HG03066 (cell line): Measurements from ENCODE around the gene KCNJ10.

Source experiments
- ATAC-seq: cut with Tn5 transposase; IDR thresholded peaks from one replicate; pipeline ENCODE4 v1.9.1; 2021; ENCODE audit warnings: low read depth; ENCODE audit not compliant: unreplicated experiment

Gene KCNJ10

DNA sequence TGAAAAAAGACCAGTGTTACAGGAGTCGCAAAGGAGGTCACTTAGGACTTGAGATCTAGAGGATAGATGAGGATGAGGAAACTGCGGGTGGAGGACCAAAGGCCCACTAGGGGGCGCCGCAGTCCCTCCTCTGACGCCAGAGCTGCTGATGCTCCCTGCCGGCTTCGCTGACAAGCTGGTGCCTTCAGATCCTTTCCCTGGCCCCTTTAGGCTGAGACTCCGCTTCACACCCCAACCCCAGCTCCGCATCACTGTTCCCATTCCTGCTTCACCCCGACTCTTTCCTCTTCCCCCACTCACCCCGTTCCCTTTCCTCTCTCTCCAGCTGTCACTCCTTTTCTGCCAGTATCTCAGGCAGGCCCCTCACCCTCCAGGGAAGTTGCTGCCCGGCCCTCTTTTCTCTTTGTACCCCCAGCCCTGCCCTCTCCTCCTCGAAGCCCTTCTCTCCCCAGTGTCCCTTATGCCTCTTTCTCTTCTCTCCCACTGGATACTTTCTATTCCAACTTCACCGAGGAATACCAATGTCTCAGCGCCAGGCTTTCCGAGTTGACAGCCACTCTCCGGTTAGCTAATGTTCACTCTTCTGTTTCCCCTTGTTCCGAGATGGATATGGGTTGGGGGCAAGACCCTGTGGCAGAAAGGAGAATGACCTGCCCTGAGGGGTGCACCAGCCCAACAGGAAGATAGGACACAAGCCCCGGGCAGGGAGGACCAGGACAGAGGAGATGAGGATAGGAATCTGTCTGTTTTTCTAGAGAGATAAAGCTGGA is 15.9 kb upstream of the KCNJ10 start:
- ATAC-seq: no peak

DNA sequence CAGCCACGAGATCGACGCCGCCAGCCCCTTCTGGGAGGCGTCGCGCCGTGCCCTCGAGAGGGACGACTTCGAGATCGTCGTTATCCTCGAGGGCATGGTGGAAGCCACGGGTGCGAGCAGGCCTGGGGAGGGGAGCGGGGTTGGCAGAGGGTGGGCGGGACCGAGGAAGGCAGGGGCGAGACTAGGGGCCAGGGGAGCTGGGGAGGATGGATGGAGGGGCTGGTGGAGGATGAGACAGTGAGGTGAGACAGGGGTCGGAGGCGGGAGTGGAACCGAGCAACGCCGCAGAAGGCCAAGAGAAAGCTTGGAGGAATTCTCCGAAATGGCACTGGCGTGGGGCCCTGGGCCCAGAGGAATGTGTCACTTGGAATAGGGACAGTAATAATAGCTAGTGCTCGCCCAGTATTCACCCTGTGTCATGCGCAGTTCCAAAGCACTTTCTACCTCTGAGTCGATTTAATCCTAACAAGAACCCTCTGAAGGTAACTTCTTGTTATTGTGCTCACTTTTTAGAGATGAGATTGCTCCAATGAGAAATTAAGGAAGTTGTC is 14.9 kb upstream of the KCNJ10 start:
- ATAC-seq: no peak

DNA sequence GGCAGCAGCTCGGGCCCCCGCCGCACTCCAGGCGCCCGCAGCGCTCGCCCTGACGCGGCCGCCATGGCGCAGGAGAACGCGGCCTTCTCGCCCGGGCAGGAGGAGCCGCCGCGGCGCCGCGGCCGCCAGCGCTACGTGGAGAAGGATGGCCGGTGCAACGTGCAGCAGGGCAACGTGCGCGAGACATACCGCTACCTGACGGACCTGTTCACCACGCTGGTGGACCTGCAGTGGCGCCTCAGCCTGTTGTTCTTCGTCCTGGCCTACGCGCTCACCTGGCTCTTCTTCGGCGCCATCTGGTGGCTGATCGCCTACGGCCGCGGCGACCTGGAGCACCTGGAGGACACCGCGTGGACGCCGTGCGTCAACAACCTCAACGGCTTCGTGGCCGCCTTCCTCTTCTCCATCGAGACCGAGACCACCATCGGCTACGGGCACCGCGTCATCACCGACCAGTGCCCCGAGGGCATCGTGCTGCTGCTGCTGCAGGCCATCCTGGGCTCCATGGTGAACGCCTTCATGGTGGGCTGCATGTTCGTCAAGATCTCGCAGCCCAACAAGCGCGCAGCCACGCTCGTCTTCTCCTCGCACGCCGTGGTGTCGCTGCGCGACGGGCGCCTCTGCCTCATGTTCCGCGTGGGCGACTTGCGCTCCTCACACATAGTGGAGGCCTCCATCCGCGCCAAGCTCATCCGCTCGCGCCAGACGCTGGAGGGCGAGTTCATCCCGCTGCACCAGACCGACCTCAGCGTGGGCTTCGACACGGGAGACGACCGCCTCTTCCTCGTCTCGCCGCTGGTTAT is 14.2 kb upstream of the KCNJ10 start:
- no peak for ATAC-seq

DNA sequence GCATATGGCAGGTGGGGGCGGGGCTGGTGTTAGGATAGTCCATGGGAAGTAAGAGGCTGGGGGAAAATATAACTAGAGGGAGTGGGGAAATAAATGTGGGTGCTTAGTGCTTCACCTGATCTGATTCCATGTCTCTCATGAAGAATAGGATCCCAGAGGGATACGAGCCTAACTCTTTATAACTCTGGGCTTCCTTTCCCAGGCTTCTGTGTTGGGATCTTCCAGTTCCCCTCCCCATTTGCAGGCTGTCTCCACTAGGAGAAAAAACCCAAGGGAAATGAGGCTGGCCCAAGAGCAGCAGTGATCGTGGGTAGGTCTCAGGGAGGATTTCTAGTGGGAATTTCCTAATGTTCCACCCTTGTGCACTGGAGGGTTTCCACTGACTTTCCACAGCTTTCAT is 13.0 kb upstream of the KCNJ10 start:
- no peak for ATAC-seq

DNA sequence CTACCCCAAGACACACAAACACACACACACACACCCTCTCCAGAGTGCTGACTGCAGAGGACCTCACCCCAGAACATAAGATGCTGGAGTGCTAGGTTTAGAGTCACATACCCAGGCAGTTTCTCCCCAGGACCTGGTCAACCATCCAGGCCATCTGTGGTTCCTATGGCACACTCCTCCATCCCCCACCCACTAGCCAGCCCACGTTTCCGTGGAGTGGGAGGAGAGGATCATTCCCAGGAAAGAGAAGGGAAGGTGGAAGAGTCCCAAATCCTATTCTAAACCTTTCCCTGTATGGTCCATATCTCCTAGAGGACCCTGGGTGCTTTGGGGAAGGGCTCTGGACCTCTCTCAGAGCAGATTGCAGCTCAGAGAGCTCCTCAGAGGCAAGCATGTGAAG is 12.5 kb upstream of the KCNJ10 start:
- ATAC-seq: no peak

DNA sequence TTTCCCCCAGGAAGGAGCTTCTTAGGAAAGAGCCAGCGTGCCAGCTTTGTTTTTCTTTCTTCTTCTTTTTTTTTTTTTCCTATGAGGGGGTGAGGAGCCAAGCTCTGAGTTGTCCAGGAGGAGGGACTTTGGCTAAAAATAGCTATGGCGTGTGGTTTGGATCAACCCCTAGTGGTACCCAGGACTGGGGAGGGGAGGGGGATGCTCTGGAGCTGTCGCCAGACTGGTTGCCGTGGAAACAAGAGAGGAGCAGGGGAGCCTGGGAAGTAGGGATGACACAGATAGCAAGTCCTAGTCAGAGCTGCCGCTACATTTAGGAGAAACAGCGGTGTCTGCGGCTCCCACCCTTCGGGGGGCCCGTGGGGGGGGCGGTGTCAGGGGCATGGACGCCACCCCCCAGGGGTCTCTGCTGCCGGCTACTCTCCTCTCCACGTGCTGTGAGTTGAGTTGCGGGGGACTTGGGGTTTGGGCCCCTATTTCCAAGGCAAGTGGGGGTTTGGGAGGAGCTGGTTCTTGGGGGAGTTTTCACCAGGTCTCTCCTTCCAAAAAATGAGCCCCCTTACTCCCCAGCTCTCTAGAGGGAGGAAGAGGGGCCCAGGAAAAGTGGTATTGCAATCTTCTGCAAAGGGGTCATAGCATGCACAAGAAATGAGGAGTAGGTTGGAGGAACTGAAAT is 11.4 kb upstream of the KCNJ10 start, which contains the start of gene KCNJ9:
KCNJ9 (plus strand) TSS at position 278 of the 676 bp plus-strand sequence. CDS start 2,493 bp downstream, outside the sequence.
- ATAC-seq: no peak

DNA sequence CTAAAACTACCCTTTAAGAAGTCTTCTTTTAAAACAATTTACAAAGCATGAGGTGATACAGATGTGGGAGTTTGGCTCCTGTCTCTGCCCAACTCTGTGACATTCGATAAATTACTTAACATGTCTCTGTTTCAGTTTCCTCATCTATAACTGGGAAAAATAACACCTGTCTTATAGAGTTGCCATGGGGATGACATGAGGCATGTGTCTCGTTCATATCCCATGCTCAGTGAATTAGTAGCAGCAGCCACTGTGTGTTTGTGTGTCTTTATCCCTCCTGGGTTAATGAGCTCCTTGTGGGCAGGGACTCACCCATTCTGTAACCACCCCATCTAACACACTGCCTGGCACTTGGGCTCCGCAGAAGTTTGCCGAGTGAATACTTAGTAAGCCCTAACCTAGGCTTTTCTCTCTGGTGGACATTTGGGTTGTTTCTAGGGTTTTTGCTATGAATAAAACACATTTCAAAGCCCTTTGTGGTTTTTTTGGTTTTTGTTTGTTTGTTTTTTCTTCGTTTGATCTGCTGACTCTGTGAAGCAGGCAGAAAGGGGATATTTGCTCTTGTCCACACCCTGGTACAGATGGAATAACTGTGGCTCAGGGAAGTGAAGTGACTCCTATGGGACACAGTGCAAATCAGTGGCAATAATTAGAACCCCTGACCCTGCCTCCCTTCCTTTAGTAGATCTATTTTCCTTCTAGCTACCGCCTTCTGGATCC is 10.6 kb upstream of the KCNJ10 start:
- no peak for ATAC-seq

DNA sequence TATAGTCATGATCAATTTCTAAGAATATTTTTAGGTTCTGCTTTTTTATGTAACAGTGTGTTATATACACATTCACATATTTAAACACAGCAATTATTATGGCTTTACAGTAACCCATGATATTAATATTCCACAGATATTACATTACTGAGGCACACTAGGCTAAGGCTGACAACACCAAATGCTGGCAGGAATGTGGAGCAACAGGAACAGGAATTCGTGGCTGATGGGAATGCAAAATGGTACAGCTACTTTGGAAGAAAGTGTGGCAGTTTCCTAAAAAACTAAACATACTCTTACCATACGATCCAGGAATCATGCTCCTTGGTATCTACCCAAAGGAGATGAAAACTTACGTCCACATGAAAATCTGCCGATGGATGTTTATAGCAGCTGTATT is 9.5 kb upstream of the KCNJ10 start:
- no peak for ATAC-seq

DNA sequence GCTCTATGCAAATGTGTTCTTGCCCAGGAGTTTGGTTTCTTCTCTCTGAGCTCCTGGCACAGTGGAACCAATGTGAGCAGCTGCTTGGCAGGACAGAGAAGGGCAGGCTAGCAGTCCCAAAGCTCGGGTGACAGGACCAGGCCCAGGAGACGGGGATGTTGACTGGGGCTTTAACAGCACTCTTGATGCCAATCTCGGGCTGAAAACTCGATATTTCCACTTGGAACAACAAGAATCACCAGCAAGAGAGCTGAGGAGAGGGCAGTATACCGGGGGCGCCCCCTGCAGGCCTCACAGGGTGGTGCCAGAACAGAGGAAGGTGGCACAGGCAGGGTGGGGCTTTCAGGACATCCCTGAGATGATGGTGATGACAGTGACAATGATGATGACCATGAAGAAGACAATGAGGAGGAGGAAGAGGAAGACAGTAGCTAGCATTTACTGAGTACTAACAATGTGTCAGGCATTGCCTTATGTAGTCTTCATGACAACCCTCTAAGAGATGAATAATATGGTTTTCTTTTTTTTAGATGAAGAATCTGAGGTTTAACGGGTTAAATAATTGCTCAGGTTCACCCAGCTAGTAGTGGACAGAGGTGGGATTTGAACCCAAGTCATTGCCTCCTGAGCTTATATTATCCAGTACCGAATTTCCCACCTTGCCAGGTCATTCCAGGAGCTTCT is 8.7 kb upstream of the KCNJ10 start:
- no peak for ATAC-seq

DNA sequence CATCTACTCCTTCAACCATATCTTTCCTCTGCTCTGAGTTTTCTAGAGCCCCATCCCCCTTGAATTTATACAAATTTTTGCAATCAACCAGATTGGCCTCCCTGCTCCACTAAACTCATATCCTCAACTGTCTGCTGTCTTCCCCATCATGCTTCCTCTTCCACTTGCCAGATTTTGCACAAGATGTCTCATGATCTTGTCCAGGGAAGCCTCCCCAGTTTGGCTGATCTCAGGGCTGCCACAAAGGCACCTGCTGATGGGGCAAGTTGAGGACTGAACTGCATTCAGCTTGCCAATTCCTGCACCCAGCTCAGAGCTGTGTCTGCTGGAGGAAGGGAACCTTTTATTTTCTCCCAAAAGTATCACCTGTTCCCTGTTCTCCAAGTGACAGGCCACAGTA is 7.5 kb upstream of the KCNJ10 start:
- ATAC-seq: no peak

DNA sequence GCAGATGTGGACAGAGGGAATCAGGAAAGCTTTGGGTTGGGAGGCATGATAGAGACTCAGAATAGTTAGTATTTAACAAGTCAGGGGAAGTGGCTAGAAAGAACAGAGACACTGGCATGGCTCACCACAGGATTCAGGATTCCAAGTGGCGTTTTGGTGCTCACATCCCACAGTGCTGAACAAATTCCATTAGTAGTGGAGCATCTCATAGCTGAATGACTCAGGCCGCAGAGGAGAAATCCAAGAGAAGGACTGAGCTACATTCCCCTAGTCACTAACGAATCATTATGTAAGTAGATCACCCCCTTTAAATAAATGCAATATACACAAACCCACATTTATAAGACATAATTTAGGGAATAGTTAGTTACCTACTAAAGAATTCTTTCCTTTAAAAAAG is 6.3 kb upstream of the KCNJ10 start:
- ATAC-seq: no peak

DNA sequence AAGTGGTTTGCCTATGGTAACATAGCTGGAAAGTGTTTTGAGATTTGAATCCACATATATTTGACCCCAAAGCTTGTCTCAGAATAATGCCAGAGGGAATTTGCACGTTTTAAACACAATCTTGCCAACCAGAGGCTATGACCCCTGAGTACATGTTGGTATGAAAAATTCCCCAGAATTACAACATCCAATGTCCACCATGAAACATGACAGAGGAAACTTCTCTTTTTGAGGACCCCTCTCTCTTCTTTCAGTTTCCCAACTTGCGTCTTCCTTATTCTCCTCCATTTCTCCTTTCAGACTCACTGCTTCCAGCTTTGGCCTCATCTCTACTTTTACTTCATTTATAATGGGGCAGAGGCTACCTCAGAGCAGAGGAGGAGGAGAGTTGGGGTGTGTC is 5.9 kb upstream of the KCNJ10 start:
- no peak for ATAC-seq

DNA sequence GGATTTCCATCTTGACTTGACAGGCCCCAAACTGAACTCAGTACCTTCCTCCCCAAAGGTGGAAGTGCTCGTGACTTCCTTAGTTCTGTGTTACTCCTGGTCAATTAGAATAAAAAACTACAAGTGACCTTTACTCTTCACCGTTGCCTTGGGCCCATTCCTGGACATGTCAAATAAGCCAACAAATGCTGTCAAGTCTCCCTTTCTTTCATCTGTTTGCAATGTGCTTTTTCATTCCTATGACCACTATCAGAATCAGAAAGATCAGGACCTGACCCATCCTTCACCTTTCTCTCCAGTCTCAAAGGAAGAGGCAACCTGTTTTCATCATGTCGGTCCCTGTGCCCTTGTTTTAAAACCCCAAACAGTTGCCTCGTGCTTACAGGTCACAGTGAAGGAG is 4.9 kb upstream of the KCNJ10 start:
- ATAC-seq: no peak

DNA sequence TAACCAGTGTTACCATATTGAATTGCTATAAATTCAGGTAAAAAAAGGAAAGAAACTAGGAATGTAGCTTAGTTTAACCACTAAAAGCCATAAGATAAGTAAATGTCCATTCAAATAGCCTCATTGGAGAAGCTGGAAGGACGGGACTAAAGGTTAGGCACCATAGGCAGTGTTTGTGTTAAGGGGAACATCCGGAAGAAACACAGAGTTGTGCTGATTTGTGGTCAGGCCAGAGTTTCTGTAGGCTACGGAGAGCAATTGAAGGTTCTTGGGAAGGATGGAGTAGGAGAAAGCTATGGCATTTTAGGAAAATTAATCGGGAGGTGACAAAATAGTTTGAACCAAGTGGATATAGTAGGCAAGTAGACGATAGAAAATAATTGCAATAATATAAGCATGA is 1.3 kb upstream of the KCNJ10 start:
- no peak for ATAC-seq

DNA sequence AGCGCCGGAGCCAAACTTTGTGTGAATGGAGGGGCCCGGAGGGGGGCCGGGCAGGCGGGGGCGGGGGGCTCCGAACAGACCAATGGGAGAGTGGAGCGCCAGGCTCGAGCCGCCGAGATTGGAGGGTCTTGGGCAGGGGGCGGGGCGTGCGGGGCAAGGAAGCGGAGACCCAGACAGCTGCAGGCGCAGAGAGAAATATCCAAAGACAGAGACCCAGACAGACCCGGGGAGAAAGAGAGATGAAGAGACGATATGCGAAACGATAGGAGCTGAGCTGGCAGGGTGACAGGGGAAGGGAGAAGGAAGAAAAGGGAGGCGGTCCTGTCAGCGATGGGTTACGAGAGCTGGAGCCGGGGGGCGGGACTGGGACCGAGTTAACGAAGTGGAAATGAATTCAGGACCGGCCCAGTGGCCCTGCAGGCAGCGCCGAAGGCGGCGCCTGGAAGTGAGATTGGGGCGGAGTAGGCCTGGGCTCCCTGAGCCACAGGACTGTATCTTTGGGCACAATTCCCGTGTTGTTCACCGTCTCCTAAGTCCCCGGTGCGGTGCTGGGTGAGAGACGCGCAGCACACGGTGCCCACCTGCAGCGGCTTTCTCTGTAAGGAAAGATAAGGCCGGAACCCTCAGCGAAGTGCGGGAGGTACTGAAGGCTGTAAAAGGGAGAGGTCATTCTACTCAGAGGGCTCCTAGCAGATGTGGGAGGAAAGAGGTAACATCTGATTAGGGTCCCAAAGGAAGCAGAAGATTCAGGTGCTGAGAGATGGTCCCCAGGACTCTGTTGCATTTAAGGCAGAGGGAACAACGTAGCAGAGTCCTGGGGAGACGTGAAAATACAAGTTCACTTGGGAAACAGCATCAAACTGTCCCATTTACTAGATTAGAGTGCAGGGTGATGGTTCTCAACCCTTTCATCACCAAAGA is 543 bp upstream of the KCNJ10 start:
- ATAC-seq: no peak

DNA sequence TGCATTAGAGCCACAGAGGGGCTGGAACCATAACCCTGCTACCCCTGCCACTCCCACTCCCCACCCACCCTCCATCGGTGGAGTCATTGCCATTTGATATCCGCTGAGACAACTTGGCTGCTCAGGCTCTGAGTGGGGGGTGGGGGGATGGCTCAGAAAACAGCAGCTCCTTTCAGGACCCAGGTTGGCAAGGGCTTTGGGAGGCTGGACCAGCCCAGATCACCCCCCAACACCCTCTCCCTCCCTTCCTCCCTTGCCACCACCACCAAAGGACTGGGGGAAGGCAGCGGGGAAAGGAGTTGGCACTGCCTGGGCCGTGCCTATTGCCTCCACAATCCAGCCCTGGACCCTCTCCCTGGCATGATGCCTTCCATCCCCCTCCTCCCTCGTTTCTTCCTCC is 1.7 kb downstream of the KCNJ10 start:
- ATAC-seq: no peak

DNA sequence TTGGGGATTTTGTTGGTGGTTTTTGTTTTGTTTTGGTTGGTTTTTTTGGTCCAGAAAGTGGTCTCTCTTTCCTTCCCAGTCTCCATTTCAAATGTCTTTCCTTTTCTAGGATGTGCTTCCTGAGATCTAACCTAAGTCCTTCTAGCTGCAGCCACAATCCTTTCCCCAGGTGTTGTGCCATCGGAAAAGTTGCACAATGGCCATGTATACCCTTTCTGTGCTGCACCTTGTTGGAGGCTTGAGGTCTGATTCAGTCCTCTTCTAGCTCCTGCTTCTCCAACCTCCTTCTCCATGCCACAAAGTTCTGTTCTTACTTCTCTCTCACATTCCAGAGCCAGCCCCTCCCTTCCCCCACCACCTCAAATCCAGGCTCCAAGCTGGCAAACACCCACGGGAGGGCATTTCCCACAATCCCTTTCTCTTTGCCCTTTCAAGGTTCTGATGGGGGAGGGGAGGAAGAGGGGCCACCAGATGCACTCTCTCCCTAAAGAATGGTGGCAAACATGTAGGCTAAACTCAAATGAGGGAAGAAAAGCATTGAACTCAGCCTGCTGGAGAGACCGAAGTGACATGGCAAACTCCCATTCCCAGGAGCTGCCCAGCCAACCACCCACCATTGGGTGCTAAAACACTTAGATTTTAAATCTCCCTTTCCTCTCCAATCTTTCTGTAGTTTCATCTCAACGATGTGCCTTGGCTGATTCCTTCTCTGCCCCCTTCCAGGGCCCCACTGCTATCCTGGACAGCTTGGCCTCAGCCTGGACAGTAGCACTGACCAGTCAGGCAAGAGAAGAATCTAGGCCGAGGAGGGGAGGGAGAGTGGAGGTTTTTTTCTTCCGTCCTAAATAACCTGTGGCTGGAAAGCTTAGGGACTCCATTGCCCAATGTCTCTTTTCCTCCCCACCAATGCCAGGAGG is 2.9 kb downstream of the KCNJ10 start:
- ATAC-seq: no peak

DNA sequence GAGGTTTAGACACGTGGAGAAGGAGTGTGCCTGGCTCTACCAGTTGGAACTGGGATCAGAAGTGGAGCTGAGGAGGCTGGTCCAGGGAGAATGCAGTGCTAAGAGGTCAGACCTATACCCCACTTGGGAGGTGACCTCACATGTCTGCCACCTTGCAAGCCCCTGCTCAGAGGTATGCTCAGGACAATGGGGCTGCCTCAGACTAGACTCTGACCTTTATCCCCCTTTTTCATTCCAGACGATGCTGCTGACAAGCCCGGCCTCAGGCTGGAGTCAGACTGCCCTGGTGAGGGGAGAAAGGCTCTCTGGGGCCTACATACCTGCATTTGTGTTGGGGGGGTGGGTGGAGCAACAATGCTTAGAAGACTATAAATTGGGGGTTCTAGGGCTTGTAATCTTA is 5.2 kb downstream of the KCNJ10 start:
- no peak for ATAC-seq
